HFFc6 (cell line): ENCODE results near the gene PPP1R9A. TPM values are rescaled to one million over a fixed set of nuclear protein-coding genes. Genes with fewer than 3 reads are reported as not detected.

Experiments
- DNase-seq: peaks from one replicate; pipeline ENCODE4 v3.0.0-alpha.2; 2018
- H3K27ac Mint-ChIP-seq: 2 replicates; pipeline ENCODE4 v1.8.0; 2020; ENCODE audit warnings: mild to moderate bottlenecking, mixed read lengths
- H3K27me3 Mint-ChIP-seq: 2 replicates; pipeline ENCODE4 v1.8.0; 2021; ENCODE audit warnings: mild to moderate bottlenecking, moderate library complexity, mixed read lengths; ENCODE audit not compliant: insufficient read depth
- H3K36me3 Mint-ChIP-seq: 2 replicates; pipeline ENCODE4 v1.8.0; 2021; ENCODE audit warnings: low read depth, mixed read lengths
- H3K4me1 Mint-ChIP-seq: 2 replicates; pipeline ENCODE4 v1.8.0; 2020; ENCODE audit warnings: low read depth, mixed read lengths
- H3K4me3 Mint-ChIP-seq: 2 replicates; pipeline ENCODE4 v1.8.0; 2020; ENCODE audit warnings: mild to moderate bottlenecking, moderate library complexity, mixed read lengths
- H3K9me3 Mint-ChIP-seq: 2 replicates; pipeline ENCODE4 v1.8.0; 2020; ENCODE audit warnings: mild to moderate bottlenecking, mixed read lengths
- CTCF ChIP-seq: fragments of 200-600 bp; sonication (generic); IDR thresholded peaks from 2 replicates; pipeline ENCODE4 v1.5.0; 2021; ENCODE audit warnings: antibody characterized with exemption, mild to moderate bottlenecking
- total RNA-seq, 6 experiments: library from RNA; stranded (reverse); fragmentation: NEBNext Ultra II Directional; extraction: Animal tissue kit (Norgen Biotek cat#: 25700); gene quantifications; 2 replicates in 1 of 6; 3 replicates in 5 of 6; pipeline ENCODE4 v1.2.3, GENCODE V29; 2021

The PPP1R9A gene
- total RNA-seq, 6 experiments from 2014 or later = not detected

DNA sequence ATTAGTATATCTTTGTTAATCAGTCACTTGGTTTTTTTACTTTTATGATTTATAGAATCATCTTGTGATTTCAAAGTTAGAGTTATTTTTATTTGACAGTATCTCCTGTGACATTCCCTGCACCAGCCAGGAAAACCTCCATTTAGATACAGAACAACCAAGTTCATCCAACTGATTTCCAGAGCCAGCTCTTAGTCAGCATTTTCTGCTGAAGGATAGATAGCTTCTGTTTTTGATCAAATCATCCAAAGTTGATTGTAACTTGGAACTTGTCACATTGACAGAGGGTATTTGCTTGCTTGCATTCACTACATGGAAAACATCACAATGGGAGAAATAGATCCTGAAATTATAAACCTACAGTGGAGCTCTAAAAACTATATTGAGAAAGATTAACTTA, 294.3 kb downstream of the PPP1R9A start:
- TF ChIP-seq CTCF = no peak
- H3K27me3 Mint-ChIP-seq = 0 out of 2 replicates have a peak, but pooled peaks cover 2% of the 10 kb centered on the region
- no peak for DNase-seq
- no peaks in the 10 kb centered on the region for H3K36me3 Mint-ChIP-seq
- H3K4me3 Mint-ChIP-seq = no peak overlapping the region
- no peaks in the 10 kb centered on the region for H3K9me3 Mint-ChIP-seq
- H3K4me1 Mint-ChIP-seq = peaks cover 14% of the 10 kb centered on the region
- no peak overlapping the region for H3K27ac Mint-ChIP-seq

DNA sequence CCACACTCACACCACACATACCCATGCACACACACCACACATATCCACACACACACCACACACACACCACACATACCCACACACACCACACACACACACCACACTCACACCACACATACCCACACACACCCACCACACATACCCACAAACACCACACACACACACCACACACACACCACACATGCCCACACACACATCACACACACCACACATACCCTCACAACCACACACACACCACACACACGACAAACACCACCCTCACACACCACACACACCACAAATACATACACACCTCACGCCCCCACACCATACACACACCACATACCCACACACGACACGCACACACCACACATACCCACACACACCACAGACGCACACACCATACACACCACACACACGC, 297.2 kb downstream of the PPP1R9A start:
- no peak overlapping the region for H3K4me3 Mint-ChIP-seq
- no peaks in the 10 kb centered on the region for H3K9me3 Mint-ChIP-seq
- peaks cover 14% of the 10 kb centered on the region for H3K4me1 Mint-ChIP-seq
- no peak overlapping the region for H3K27ac Mint-ChIP-seq
- no peaks in the 10 kb centered on the region for H3K27me3 Mint-ChIP-seq
- TF ChIP-seq CTCF = no peak
- no peaks in the 10 kb centered on the region for H3K36me3 Mint-ChIP-seq
- no peak for DNase-seq

DNA sequence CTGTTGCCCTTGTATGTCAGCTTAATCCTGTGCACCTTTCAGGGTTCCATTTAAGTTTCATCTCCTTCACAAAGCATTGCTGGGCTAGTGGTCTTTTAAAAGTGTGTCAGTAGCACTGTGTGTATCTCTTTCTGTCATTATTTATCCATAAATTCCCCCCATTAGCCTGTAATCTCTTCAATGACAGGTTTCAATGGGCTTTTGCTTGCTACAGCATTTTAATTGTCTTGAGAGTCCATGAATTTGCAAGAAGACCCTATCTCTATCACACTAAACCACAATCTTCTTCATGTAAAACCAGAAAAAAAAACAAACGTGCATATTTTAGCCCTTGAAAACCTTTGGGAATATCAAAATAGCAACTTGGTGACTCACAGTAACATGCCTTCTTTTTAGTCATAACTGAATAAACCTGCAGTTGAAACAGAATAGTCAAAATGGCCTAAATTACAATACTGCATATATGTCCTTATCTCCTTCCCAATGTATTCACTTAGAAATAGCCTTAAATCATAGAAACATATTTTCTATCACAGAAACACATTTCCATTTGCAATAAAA, 298.4 kb downstream of the PPP1R9A start:
- Mint-ChIP-seq H3K4me1 (peaks cover 14% of the 10 kb centered on the region), H3K27ac (no peak overlapping the region), H3K9me3 (no peaks in the 10 kb centered on the region), H3K36me3 (no peaks in the 10 kb centered on the region), H3K4me3 (no peak overlapping the region), H3K27me3 (no peaks in the 10 kb centered on the region)
- DNase-seq = peak; percentile 30
- no peak for TF ChIP-seq CTCF

DNA sequence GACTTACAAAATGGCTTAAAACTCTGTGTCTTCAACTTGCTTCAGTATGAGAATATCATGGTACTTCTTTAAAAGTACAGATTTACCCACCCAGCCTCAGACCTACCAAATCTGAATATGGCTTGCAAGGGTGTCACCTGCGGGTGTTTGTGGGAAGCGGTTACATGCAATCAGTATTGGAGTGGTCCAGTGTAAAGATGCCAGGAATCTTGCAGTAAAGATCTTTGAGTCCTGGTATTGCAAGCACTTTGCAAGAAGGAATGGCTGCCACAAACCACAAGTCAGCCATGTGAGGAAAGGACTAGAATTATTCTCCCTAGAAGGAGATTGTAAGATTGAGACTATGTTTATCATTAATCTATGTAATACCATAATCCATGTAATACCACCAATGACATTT, 301.9 kb downstream of the PPP1R9A start:
- Mint-ChIP-seq H3K4me1 (peaks cover 14% of the 10 kb centered on the region), H3K9me3 (no peaks in the 10 kb centered on the region), H3K4me3 (no peak overlapping the region), H3K27me3 (no peaks in the 10 kb centered on the region; the same call in 1 of the 2 replicates), H3K27ac (no peak overlapping the region), H3K36me3 (no peaks in the 10 kb centered on the region)
- DNase-seq = no peak
- TF ChIP-seq CTCF = no peak

DNA sequence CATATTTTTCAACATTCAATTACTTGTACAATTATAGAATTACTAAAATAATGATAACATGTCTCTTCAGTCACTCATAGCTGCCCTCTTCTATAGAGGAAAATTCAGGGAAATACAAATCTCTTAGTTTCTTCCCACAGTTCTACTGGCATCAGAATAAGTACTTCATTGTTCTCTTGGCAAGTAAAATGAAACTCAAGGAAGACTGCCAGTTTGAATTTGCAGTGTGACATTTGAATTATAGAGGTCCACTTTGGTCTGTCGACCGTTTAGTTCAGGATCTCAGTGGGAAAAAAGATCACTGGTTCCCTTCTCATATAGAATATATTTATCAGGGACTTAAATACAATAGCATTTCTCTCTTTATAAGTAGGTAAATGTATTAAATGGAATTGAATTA, 302.4 kb downstream of the PPP1R9A start:
- no peaks in the 10 kb centered on the region for H3K36me3 Mint-ChIP-seq
- H3K4me3 Mint-ChIP-seq = no peak overlapping the region
- H3K9me3 Mint-ChIP-seq = no peaks in the 10 kb centered on the region
- DNase-seq = no peak
- H3K27me3 Mint-ChIP-seq = no peaks in the 10 kb centered on the region; the same call in 1 of the 2 replicates
- no peak overlapping the region for H3K27ac Mint-ChIP-seq
- H3K4me1 Mint-ChIP-seq = peaks cover 14% of the 10 kb centered on the region
- TF ChIP-seq CTCF = no peak

DNA sequence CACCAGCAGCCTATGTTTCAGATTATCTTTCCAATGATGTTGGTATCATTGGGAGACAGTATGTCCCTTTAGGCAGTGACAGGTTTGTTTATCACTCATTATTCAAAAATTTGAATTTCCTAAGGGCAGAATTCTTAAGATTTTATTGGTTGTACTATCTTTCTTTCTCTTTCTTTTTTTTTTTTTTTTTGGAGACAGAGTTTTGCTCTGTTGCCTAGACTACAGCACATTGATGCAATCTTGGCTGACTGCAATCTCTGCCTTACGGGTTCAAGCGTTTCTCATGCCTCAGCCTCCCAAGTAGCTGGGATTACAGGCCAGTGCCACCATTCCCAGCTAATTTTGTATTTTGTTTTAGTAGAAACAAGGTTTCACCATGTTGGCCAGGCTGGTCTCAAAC, 305.8 kb downstream of the PPP1R9A start:
- no peak overlapping the region for H3K4me3 Mint-ChIP-seq
- H3K27me3 Mint-ChIP-seq = no peaks in the 10 kb centered on the region; the same call in 1 of the 2 replicates
- no peaks in the 10 kb centered on the region for H3K4me1 Mint-ChIP-seq
- H3K9me3 Mint-ChIP-seq = peaks cover 9% of the 10 kb centered on the region; the same call in 1 of the 2 replicates
- DNase-seq = no peak
- H3K36me3 Mint-ChIP-seq = no peaks in the 10 kb centered on the region
- no peak overlapping the region for H3K27ac Mint-ChIP-seq
- TF ChIP-seq CTCF = no peak
